ENCODE data around the gene DPPA3.

DPPA3 gene

GRCh38 chr12:7711133-7711532, at the start of gene DPPA3:
DPPA3 (plus strand) TSS chr12:7711433; CDS start chr12:7711571, 138 bp downstream.
- no peaks in the 10 kb centered on the region for H3F3A ChIP-seq (ENCODE audit: insufficient read depth, low read length)
- H3K9me2 ChIP-seq (replicated peaks; ENCODE audit: insufficient read depth, low read length): no peaks in the 10 kb centered on the region
- no peaks in the 10 kb centered on the region for H3K27me3 ChIP-seq (replicated peaks; ENCODE audit: insufficient read depth, low read length)
- no peaks in the 10 kb centered on the region for H3K4me1 ChIP-seq (ENCODE audit: low read length)
- no peaks in the 10 kb centered on the region for H4K20me1 ChIP-seq (ENCODE audit: insufficient read depth, low read length)
- no peaks in the 10 kb centered on the region for H3K9me3 ChIP-seq (replicated peaks; ENCODE audit: insufficient read depth, low read length)
- no peak within 1 kb of the TSS for H2AFZ ChIP-seq (ENCODE audit: low read length)
- no peak within 1 kb of the TSS for H3K9ac ChIP-seq (ENCODE audit: low read length)
- TF ChIP-seq EZH2 (optimal IDR thresholded peaks at IDR 0.05; ENCODE audit: low read depth, low read length) (no peak), CTCF (IDR thresholded peaks at IDR 0.05; ENCODE audit: low read length) (no peak), EZH2phosphoT487 (IDR thresholded peaks at IDR 0.05; ENCODE audit: low read length) (no peak)
- no peak within 1 kb of the TSS for H3K4me2 ChIP-seq (ENCODE audit: low read depth, low read length)
- no peak within 1 kb of the TSS for H3K4me3 ChIP-seq (ENCODE audit: low read length)
- no peaks in the 10 kb centered on the region for H3K36me3 ChIP-seq (replicated peaks; ENCODE audit: insufficient read depth, low read length)
- H3K79me2 ChIP-seq (ENCODE audit: low read length): no peaks in the 10 kb centered on the region
- DNase-seq: no peak
- H3K27ac ChIP-seq (ENCODE audit: low read length): no peak within 1 kb of the TSS

GRCh38 chr12:7661741-7662140, 49.5 kb upstream of the DPPA3 start:
- Histone ChIP-seq H3K27ac (ENCODE audit: low read length) (no peak overlapping the region), H3K9ac (ENCODE audit: low read length) (no peak overlapping the region), H2AFZ (ENCODE audit: low read length) (no peak overlapping the region), H3K79me2 (ENCODE audit: low read length) (no peaks in the 10 kb centered on the region), H3K4me1 (ENCODE audit: low read length) (no peaks in the 10 kb centered on the region), H3K4me3 (ENCODE audit: low read length) (no peak overlapping the region), H3K27me3 (replicated peaks; ENCODE audit: insufficient read depth, low read length) (no peaks in the 10 kb centered on the region), H4K20me1 (ENCODE audit: insufficient read depth, low read length) (no peaks in the 10 kb centered on the region), H3K36me3 (replicated peaks; ENCODE audit: insufficient read depth, low read length) (no peaks in the 10 kb centered on the region), H3F3A (ENCODE audit: insufficient read depth, low read length) (no peaks in the 10 kb centered on the region), H3K9me3 (replicated peaks; ENCODE audit: insufficient read depth, low read length) (no peaks in the 10 kb centered on the region), H3K4me2 (ENCODE audit: low read depth, low read length) (no peak overlapping the region), H3K9me2 (replicated peaks; ENCODE audit: insufficient read depth, low read length) (no peaks in the 10 kb centered on the region)
- DNase-seq: no peak
- TF ChIP-seq EZH2 (optimal IDR thresholded peaks at IDR 0.05; ENCODE audit: low read depth, low read length) (no peak), CTCF (IDR thresholded peaks at IDR 0.05; ENCODE audit: low read length) (no peak), EZH2phosphoT487 (IDR thresholded peaks at IDR 0.05; ENCODE audit: low read length) (no peak)

- no peak for DNase-seq
- Histone ChIP-seq H3F3A (ENCODE audit: insufficient read depth, low read length) (no peaks in the 10 kb centered on the region), H3K4me3 (ENCODE audit: low read length) (no peak overlapping the region), H3K27me3 (replicated peaks; ENCODE audit: insufficient read depth, low read length) (no peaks in the 10 kb centered on the region), H3K4me2 (ENCODE audit: low read depth, low read length) (no peak overlapping the region), H3K9me3 (replicated peaks; ENCODE audit: insufficient read depth, low read length) (no peaks in the 10 kb centered on the region), H4K20me1 (ENCODE audit: insufficient read depth, low read length) (no peaks in the 10 kb centered on the region), H3K79me2 (ENCODE audit: low read length) (no peaks in the 10 kb centered on the region), H3K9me2 (replicated peaks; ENCODE audit: insufficient read depth, low read length) (no peaks in the 10 kb centered on the region), H3K9ac (ENCODE audit: low read length) (no peak overlapping the region), H3K27ac (ENCODE audit: low read length) (no peak overlapping the region), H2AFZ (ENCODE audit: low read length) (no peak overlapping the region), H3K36me3 (replicated peaks; ENCODE audit: insufficient read depth, low read length) (no peaks in the 10 kb centered on the region), H3K4me1 (ENCODE audit: low read length) (no peaks in the 10 kb centered on the region)
- TF ChIP-seq EZH2 (optimal IDR thresholded peaks at IDR 0.05; ENCODE audit: low read depth, low read length) (no peak), EZH2phosphoT487 (IDR thresholded peaks at IDR 0.05; ENCODE audit: low read length) (no peak), CTCF (IDR thresholded peaks at IDR 0.05; ENCODE audit: low read length) (no peak)
These were observed 44.6 kb upstream of the DPPA3 start for GRCh38 chr12:7666595-7666994.
